ENCODE results near the gene PEF1.

Gene PEF1

DNA sequence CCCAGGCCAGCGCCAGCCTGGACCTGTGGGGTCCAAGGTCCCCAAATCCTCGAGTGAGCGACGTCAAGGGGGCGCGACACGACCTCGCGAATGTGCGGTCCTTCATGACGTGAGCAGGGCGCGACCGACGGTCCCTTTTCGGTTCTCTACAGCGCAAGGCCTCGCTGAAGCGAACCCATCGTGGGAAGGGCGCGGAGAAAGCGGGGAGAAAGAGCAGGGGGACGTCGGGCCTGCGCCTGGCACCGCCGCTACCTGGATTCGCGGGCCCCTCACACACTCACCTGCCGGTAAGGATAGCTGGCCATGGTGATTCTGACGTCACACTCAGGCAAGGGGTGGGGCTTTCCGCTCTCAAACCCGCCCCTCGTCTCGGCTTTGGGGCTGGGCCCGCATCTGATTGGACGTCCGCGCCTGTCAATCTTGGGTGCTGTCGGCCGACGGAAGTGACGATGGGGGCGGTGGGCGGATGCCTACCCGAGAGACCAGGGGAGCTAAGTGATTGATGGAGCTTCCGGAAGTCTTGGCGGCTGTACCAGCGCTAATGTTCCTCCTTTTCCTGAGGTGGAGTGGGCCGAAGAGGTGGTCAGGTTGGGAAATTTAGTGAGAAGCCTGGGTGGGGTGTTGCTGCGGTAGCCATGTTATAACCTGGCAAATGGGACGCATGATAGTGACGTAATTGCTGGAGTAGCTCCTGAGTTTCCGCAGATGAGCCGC lies at the start of gene PEF1:
Gene PEF1, minus strand, starts transcription at position 317 of the 714 bp plus-strand sequence. Its CDS starts 12 bp downstream, at position 305.
- DNase-seq, result peak; percentile 92

- peak; percentile 44 for DNase-seq
Observed at GRCh38 chr1:31693231-31693630, 48.6 kb upstream of the PEF1 start.

- no peak for DNase-seq
Observed at GRCh38 chr1:31691951-31692350, 47.3 kb upstream of the PEF1 start.

- DNase-seq, result no peak
Observed at GRCh38 chr1:31691446-31691845, 46.8 kb upstream of the PEF1 start.

- DNase-seq, result no peak
Observed at GRCh38 chr1:31690921-31691320, 46.2 kb upstream of the PEF1 start.

DNA sequence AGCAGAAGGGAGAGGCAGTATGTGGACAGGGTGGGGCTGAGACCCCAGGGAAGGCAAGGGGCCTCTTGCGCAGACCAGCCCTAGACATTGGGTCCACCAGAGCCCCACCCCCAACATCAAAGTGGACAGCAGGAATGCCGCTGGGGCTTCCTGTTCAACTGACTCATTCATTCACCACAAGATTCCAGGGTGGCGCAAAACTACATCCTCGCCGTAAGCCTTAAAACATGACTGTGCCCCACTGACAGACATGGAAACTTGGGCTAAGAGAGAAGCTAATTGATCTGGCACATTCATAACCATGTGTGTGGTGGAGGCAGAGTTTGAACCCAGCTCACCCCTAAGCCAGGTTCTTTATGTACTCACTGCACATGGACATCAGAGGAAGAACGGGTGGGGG lies 45.2 kb upstream of the PEF1 start:
- DNase-seq, result no peak

DNA sequence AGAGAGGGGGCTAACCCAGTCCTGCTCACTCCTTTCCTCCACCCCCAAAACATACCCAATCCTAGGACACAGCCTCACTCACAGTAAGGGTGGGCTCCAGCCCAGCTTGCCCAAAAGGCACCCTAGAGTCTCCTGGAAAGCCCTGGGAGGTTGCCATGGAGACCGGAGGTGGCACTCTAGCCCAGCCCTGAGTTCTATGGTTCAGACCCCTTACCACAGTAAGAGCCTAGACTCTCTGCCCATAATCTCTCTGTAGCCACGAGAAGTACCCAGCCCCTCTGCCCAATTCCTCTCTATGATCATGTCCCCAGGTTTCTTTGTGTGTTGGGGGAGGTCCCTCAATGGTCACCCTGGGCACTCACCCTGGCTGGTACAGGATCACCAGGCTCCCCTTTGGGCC lies 44.7 kb upstream of the PEF1 start:
- no peak for DNase-seq

DNA sequence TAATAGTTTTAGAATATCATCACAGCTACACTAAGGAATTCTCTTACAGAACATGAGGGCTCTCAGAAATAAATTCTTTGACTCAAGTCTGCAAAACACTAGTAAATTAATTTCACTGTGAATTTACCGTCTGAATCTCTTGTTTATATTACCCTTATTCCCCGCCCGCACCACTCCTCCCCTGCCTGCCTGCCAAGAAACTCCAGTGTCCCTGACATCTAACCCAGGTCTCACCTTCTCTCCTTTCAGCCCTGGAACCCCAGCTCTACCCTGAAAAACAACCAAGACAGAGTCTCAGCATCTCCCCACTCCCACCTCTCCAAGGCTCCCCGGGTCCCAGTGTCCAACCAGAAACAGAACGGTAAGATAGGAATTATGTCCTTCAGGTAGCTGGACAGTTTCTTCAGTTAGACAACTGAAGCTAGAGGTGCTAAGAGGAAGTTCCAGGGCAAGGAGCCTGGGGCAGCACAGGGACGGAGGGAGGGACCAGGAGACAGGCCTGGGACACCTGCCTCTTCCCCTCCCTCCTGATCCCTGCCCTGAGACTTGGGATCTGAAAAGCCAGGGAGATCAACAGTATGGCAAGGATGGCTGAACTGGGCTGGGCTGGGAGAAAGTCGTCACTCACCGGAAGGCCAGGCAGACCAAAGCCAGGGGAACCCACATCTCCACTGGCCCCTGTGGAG lies 43.7 kb upstream of the PEF1 start:
- no peak for DNase-seq

DNA sequence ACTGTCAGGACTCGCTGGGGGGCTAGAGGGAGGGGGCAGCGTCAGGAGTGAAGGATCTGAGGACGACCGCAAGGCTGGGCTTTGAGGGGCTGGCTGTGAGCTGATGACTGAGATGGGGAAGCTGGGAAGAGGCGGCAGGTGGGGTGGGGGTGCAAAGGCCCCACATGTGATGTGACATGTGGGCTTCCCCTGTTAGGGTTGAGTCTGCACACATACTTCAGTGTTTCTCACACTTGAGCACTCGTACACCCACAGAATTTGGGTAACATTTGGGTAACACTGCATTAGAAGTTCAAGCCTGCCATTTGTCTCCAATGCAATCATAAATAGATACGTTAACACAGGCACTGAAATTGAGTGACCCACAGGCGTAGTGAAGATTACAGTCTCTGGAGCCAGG lies 42.9 kb upstream of the PEF1 start:
- DNase-seq, result no peak

GRCh38 chr1:31685795-31686194 lies 41.1 kb upstream of the PEF1 start:
- DNase-seq, result no peak

- DNase-seq, result no peak
Observed at GRCh38 chr1:31683997-31684396, 39.3 kb upstream of the PEF1 start.

DNA sequence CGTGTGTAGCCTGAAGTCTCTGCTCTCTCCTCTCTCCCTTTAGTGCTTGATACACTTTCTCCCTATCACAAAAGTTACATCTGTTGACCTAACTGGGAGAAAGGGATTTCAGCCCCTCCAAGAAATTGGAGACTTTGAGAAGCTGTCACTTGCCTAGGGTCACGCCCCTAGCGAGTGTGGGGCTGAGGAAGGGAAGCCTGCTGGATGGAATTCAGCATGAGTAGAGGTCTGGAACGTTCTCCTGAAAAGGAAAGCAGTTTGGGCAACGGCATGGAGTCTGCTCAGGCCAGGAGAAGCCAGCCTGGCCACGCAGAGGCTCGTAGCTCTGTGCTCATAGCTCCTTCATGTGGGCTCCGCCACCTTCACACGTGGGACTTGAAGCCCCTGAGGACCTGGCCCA lies 36.7 kb upstream of the PEF1 start:
- DNase-seq, result no peak

- no peak for DNase-seq
Observed at GRCh38 chr1:31679676-31680230, 35.1 kb upstream of the PEF1 start.

DNA sequence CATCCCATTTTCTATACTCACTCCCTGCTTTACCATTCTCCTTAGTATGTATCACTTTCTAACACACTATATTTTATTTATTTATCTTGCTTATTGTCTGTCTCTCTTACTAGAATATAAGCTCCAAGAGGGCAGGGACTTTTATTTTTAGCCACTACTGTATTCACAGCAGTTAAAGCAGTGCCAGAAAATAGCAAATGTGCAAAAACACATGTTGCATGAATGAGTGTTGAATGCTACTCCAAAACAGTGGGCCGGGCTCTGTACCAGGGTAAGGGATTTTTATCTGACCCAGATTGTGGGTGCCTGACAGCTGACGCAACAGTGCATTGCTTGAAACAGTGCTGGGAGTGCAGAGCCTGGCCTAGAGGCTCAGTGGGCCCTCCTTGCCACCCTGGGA lies 34.4 kb upstream of the PEF1 start:
- no peak for DNase-seq

DNA sequence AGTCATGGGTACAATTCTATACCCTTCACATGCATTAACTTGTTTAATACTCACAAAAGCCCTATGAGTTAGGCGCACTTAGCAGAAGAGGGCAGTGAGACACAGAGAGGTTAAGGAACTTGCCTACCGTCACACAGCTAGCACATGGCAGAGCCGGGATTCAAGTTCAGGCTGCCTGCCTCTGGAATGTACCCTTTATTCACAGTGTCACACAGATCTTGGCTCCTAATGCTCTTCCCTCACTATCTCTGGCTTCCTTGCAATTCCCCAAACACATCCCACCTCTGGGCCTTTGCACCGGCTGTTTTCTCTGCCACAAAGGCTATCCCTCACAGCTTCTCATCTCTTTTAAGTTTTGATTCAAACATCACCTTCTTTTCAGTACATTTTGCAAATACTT lies 34.0 kb upstream of the PEF1 start:
- DNase-seq, result no peak

DNA sequence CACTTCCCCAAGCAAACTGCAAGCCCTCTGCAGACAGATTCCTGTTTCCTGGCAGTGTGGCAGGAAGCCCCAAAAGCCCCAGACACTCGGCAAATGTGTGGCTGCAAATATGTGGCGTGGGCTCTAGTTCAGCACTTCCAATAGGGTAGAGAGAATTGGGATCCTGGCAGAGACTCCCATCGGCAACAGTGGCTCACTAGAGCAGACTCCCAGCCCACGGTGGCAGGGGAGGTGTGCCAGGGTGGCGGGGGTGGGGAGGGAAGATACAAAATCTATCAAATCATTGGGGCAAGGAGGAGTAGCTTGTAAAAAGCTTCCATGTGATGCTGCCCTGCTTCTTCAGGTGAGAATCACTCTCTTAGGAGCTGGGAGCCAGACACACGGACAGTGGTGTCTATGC lies 33.3 kb upstream of the PEF1 start:
- no peak for DNase-seq

GRCh38 chr1:31677401-31677800 lies 32.7 kb upstream of the PEF1 start:
- DNase-seq, result no peak

DNA sequence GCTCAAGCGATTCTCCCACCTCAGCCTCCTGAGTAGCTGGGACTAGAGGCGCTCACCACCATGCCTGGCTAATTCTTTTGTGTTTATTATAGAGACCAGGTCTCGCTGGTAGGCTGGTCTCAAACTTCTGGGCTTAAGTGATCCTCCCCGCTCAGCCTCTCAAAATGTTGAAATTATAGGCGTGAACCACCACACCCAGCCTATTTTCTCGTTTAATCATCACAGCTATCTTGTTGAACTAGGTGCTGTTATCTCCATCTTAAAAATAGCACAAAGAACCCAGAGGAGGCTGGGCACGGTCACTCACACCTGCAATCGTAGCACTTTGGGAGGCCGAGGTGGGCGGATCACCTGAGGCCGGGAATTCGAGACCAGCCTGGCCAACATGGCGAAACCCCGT lies 31.1 kb upstream of the PEF1 start:
- no peak for DNase-seq

DNA sequence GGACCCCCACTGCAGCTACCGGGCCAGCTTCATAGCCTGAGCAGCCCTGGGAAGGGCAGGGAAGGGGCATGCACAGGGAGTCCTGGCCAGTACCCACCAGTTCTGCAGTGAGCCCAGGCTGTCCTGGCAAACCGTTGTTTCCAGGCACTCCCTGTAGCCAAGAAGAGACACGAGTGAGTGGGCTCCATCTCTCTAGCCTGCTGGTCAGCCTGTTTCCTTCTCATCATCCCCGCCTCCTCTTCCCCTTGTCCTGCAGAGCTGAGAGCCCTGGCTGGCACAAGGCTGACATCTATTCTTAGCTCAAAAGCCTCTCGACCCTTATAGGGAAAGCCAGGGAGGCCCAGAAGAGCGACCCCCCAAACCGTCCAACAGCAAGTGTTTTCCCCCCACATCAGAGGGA lies 30.5 kb upstream of the PEF1 start:
- no peak for DNase-seq

GRCh38 chr1:31674626-31675025 lies 29.9 kb upstream of the PEF1 start:
- peak; percentile 81 for DNase-seq

- DNase-seq, result no peak
Observed at GRCh38 chr1:31673433-31673832, 28.8 kb upstream of the PEF1 start.

DNA sequence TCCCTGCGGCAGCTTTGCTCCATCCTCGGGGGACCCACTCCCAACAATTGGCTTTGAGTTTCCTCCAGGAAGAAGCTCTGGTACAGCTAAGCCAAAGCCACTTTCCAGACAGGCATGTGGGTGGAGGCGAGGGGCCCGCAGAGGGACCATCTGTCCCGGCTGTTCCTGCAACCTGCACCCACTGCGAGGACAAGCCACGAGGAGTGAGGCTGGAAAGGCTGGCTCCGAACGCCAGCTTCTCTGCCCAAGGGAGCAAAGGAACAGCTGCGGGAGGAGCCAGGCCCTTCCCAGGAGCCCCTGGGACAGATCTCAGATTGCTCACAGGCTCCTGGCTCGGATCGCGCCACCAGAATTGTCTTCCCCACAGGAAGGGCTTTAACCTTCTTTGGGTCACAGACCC lies 28.3 kb upstream of the PEF1 start:
- DNase-seq, result peak; percentile 91

GRCh38 chr1:31671561-31672201 lies 27.0 kb upstream of the PEF1 start:
- no peak for DNase-seq

DNA sequence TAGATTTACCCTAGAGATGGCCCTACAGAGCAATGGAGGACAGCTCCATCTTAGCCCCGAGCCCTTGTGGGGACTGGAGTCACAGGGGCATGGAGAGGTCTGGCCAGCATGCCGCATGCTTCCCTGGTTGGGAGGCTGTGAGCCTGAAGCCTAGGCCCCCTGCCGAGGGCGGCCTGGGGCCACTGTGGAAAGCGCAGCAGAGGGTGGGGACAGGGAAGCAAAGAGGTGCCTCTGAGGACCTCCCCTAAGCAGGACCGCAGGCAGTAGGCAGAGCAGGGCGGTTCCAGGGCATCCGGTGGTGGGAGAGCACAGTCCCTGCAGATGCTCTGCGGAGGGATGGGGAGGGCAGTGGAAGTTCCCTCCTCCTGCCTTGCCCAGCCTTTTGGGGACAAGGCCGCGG lies 26.5 kb upstream of the PEF1 start:
- no peak for DNase-seq

Data from NCI-H1694 (cell line).